Naive thymus-derived CD4-positive, alpha-beta T cell (primary cell): Measurements from ENCODE around the gene CDH4. TPM values are rescaled to one million over a fixed set of nuclear protein-coding genes. Genes with fewer than 3 reads are reported as not detected.
"Not testable (repeated sequence)": the region's sequence is repeated elsewhere in the genome, so short reads cannot be mapped to it uniquely, and the experiment has no call there.

Source experiments
- ATAC-seq: fragments of 150-1000 bp; cut with Tn5 transposase; 2 replicates; pipeline ENCODE4 v1.10.0; 2021; ENCODE audit warnings: mild to moderate bottlenecking, moderate library complexity
- CTCF ChIA-PET: fragments of 350-600 bp; sonication (Branson Sonifier 250); formaldehyde crosslinking; loops from one replicate; lab custom pipeline; 2021; ENCODE audit warnings: antibody characterized with exemption; lab: Charles Lee
- POLR2A ChIA-PET: fragments of 350-600 bp; sonication (Branson Sonifier 250); formaldehyde crosslinking; loops from one replicate; lab custom pipeline; 2021; ENCODE audit warnings: antibody characterized with exemption, inconsistent platforms; lab: Charles Lee
- DNase-seq, 9 donors: peaks; one replicate each; pipeline versions ENCODE4 v3.0.0 to v3.0.0-alpha.2; 2020 to 2022; ENCODE audit warnings: mixed read lengths in 1 of 9
- H3K27ac ChIP-seq: one replicate; pipeline ENCODE4 v1.7.0; 2013; ENCODE audit warnings: mild to moderate bottlenecking, low read depth, low read length, moderate library complexity
- H3K27me3 ChIP-seq, 2 donors: one replicate each; pipeline ENCODE4 v1.7.0; 2013; ENCODE audit warnings: low read length in 2 of 2, mild to moderate bottlenecking in 2 of 2, moderate library complexity in 2 of 2; ENCODE audit not compliant: control insufficient read depth in 2 of 2, insufficient read depth in 2 of 2
- H3K36me3 ChIP-seq, 3 experiments: 1 replicate in 2 of 3; 2 replicates in 1 of 3; pipeline ENCODE4 v1.7.0; 2013; ENCODE audit warnings: low read length in 3 of 3, mild to moderate bottlenecking in 3 of 3, moderate library complexity in 1 of 3; ENCODE audit not compliant: insufficient read depth in 3 of 3, control insufficient read depth in 2 of 3
- H3K4me1 ChIP-seq, 2 donors: one replicate each; pipeline ENCODE4 v1.7.0; 2013; ENCODE audit warnings: low read length in 2 of 2, mild to moderate bottlenecking in 2 of 2, moderate library complexity in 1 of 2; ENCODE audit not compliant: control insufficient read depth in 2 of 2, insufficient read depth in 2 of 2
- H3K4me3 ChIP-seq: 2 replicates; pipeline ENCODE4 v1.7.0; 2013; ENCODE audit warnings: mild to moderate bottlenecking, low read length
- H3K9me3 ChIP-seq, 3 experiments: 1 replicate in 2 of 3; 2 replicates in 1 of 3; pipeline ENCODE4 v1.7.0; 2013; ENCODE audit warnings: low read length in 3 of 3; ENCODE audit not compliant: control insufficient read depth in 2 of 3
- H3K27ac Mint-ChIP-seq, 9 donors: one replicate each; pipeline ENCODE4 v1.8.0; 2020 to 2022; ENCODE audit warnings: mixed read lengths in 9 of 9, mild to moderate bottlenecking in 8 of 9, moderate library complexity in 5 of 9, inconsistent platforms in 2 of 9
- H3K27me3 Mint-ChIP-seq, 5 donors: one replicate each; pipeline ENCODE4 v1.8.0; 2021 to 2022; ENCODE audit warnings: mixed read lengths in 5 of 5, mild to moderate bottlenecking in 1 of 5
- H3K36me3 Mint-ChIP-seq, 5 donors: one replicate each; pipeline ENCODE4 v1.8.0; 2020 to 2022; ENCODE audit warnings: mixed read lengths in 5 of 5, mild to moderate bottlenecking in 3 of 5, inconsistent platforms in 1 of 5
- H3K4me1 Mint-ChIP-seq, 7 donors: one replicate each; pipeline ENCODE4 v1.8.0; 2020 to 2022; ENCODE audit warnings: mixed read lengths in 7 of 7, mild to moderate bottlenecking in 3 of 7, inconsistent platforms in 1 of 7
- H3K4me3 Mint-ChIP-seq, 10 donors: one replicate each; pipeline ENCODE4 v1.8.0; 2020 to 2022; ENCODE audit warnings: mild to moderate bottlenecking in 10 of 10, mixed read lengths in 10 of 10, moderate library complexity in 6 of 10, inconsistent platforms in 2 of 10
- H3K9me3 Mint-ChIP-seq, 11 donors: one replicate each; pipeline ENCODE4 v1.8.0; 2020 to 2022; ENCODE audit warnings: mixed read lengths in 11 of 11, mild to moderate bottlenecking in 4 of 11, inconsistent platforms in 1 of 11, moderate library complexity in 1 of 11
- intact Hi-C, 2 donors: fragments of 100-400 bp; cut with micrococcal nuclease; formaldehyde crosslinking; loops; one replicate each; pipeline ENCODE4 v1.15.1; 2023
- polyA plus RNA-seq, 2 donors: library from polyadenylated mRNA; unstranded; fragments of 300-500 nt; fragmentation: Illumina TruSeq; gene quantifications; one replicate each; pipeline ENCODE4 v1.2.3, GENCODE V29; 2021
- total RNA-seq, 6 experiments: library from RNA in 5 of 6; stranded (reverse) in 5 of 6; gene quantifications; 1 replicate in 5 of 6; 2 replicates in 1 of 6; pipeline ENCODE4 v1.2.3 and lab custom pipeline; 2021 to 2026

Gene CDH4
- total and polyA plus RNA-seq, 7 experiments from 2014 or later: 0.05 to 0.43 (median 0.14) TPM; not detected in 1

DNA sequence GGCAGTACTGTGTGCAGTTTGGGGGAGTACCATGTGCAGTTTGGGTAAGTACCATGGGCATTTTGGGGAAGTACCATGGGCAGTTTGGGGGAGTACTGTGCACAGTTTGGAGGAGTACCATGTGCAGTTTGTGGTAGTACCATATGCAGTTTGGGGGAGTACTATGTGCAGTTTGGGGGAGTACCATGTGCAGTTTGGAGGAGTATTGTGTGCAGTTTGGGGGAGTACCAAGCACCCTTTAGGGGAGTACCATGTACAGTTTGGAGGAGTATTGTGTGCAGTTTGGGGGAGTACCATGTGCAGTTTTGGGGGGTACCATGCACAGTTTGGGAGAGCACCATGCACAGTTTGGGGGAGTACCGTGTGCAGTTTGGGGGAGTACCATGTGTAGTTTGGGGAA lies 21.6 kb downstream of the CDH4 start:
- CTCF ChIA-PET, intact Hi-C loops: not testable (repeated sequence)

DNA sequence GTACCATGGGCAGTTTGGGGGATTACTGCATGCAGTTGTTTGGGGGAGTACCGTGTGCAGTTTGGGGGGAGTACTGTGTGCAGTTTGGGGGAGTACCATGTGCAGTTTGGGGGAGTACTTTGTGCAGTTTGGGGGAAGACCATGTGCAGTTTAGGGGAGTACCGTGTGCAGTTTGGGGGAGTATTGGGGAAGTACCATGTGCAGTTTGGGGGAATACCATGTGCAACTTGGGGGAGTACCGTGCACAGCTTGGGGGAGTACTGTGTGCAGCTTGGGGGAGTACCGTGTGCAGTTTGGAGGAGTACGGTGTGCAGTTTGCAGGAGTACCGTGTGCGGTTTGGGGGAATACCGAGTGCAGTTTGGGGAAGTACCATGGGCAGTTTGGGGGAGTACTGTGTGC lies 22.3 kb downstream of the CDH4 start:
- intact Hi-C loops: no loop called here
- Mint-ChIP-seq H3K27me3 (peaks cover 0 to 34% (median 15%) of the 10 kb centered on the region in 5 donors), H3K36me3 (no peaks in the 10 kb centered on the region), H3K27ac (no peak overlapping the region), H3K9me3 (peaks cover 0 to 14% (median 0%) of the 10 kb centered on the region in 11 donors), H3K4me1 (no peaks in the 10 kb centered on the region), H3K4me3 (no peak overlapping the region)
- Histone ChIP-seq H3K9me3 (peaks cover 0 to 3% (median 0%) of the 10 kb centered on the region in 3 experiments), H3K4me1 (no peaks in the 10 kb centered on the region), H3K27me3 (no peaks in the 10 kb centered on the region), H3K36me3 (no peaks in the 10 kb centered on the region), H3K4me3 (no peak overlapping the region), H3K27ac (no peak overlapping the region)
- CTCF ChIA-PET: no interaction called here
- ATAC-seq (no peak), DNase-seq (no peak)
- POLR2A ChIA-PET: no interaction called here

More for the DNA sequence above, 21.6 kb downstream of the CDH4 start:
- DNase-seq, H3K4me1 ChIP-seq, H3K36me3 ChIP-seq, H3K27me3 ChIP-seq, H3K27ac Mint-ChIP-seq, ATAC-seq, H3K4me3 ChIP-seq, H3K4me3 Mint-ChIP-seq, POLR2A ChIA-PET, H3K9me3 ChIP-seq, H3K27ac ChIP-seq, H3K36me3 Mint-ChIP-seq, H3K4me1 Mint-ChIP-seq: not testable (repeated sequence)
- peaks cover 0 to 14% (median 0%) of the 10 kb centered on the region in 11 donors for H3K9me3 Mint-ChIP-seq
- H3K27me3 Mint-ChIP-seq: peaks cover 0 to 36% (median 13%) of the 10 kb centered on the region in 5 donors

DNA sequence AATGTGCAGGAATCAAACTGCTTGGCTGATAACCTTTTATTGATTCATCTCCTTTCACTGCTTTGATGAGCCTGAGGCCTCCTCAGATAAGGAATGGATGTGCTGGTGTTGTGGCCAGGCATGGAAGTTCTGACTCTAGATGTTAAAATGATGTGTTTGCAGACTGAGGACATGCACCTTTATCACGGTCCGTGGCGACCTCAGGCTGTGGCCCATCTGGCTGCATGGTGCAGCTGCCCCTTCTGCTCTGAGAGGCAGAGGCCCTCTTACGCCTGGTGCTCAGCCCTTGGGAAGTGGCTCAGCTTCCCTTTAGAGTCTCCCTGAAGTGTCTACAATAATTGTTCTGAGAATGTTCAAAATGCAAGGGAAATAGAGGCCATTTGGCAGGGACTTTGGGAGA lies 26.2 kb downstream of the CDH4 start:
- H3K4me1 ChIP-seq: no peaks in the 10 kb centered on the region
- Mint-ChIP-seq H3K9me3 (peaks cover 0 to 20% (median 4%) of the 10 kb centered on the region in 11 donors), H3K27ac (no peak overlapping the region), H3K4me1 (peaks cover 0 to 4% (median 0%) of the 10 kb centered on the region in 7 donors), H3K36me3 (peaks cover 0 to 3% (median 0%) of the 10 kb centered on the region in 5 donors), H3K4me3 (no peak overlapping the region), H3K27me3 (peaks cover 0 to 15% (median 6%) of the 10 kb centered on the region in 5 donors)
- peaks cover 0 to 3% (median 0%) of the 10 kb centered on the region in 3 experiments for H3K9me3 ChIP-seq
- ATAC-seq (no peak), DNase-seq (no peak)
- no peak overlapping the region for H3K4me3 ChIP-seq
- no peak overlapping the region for H3K27ac ChIP-seq
- H3K27me3 ChIP-seq: no peaks in the 10 kb centered on the region
- no peaks in the 10 kb centered on the region for H3K36me3 ChIP-seq
- intact Hi-C loops: no loop called here
- POLR2A ChIA-PET: no interaction called here
- CTCF ChIA-PET: no interaction called here

DNA sequence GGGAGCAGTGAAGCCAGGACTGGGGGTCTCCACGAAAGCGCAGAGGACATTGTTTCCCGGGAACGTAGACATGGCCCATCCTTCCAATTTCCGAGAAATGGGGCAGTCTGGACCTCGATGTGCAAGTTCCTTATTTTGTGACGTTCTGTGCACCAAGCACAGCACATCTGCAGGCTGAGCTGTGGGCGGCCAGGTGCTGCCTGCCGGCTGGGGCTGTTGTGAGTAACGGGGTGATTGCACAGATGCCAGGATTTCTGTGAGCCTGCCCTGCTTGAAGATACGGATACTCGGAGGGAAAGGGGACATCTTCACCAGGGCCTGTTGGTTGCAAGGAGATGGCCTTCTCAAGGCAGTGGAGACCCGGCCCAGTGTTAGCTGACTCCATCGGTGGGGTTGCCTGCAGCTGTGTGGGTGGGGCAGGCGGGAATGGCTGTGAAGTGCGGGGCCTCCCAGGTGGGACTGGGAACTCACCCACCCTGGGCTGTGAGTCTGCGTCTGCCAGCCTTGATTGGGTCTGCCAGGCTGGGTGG lies 27.6 kb downstream of the CDH4 start:
- H3K9me3 ChIP-seq: no peaks in the 10 kb centered on the region
- peaks cover 0 to 15% (median 4%) of the 10 kb centered on the region in 11 donors for H3K9me3 Mint-ChIP-seq
- no peak for ATAC-seq

DNA sequence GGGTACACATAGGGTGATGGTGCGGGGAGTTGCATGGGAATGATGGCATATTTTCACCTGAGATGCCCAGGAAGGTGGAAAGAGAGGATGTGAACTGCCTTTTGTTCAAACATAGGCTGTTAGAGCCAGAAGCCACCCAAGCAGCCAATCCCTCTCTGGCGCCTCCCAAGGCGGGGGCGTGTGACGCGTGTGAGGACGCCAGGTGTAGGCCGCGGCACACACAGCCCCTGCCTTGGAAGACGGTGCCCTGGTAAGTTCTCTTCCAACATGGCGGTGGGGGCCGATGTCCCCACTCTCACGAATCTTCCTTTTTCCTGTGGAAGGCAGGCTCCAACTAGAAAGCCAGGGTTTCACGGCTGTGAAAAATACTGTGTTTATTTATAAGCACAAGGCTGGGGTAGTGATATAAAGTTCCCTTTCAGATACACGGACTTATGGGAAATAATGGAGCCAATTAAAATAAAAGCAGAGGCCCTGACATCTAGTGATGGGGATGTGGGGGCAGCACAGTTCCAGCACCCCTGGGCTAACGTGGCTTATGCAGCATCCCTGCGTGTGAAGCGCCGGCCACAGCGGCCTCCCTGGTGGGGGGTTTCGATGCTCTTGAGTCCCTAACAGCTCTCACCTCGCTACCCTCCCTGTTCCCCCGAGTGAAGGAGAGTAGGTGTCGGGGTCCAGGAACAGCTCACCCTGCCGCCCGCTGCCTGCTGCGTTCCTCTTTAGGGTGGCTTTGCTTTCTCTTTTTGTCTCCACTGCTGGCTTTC lies 28.3 kb downstream of the CDH4 start:
- Histone ChIP-seq H3K27ac (no peak overlapping the region), H3K9me3 (no peaks in the 10 kb centered on the region), H3K36me3 (no peaks in the 10 kb centered on the region), H3K4me3 (no peak overlapping the region), H3K4me1 (no peaks in the 10 kb centered on the region), H3K27me3 (no peaks in the 10 kb centered on the region)
- peaks cover 0 to 13% (median 4%) of the 10 kb centered on the region in 11 donors for H3K9me3 Mint-ChIP-seq
- H3K27ac Mint-ChIP-seq: no peak overlapping the region
- intact Hi-C loops: no loop called here
- ATAC-seq (no peak), DNase-seq (no peak)
- H3K4me1 Mint-ChIP-seq: peaks cover 0 to 4% (median 0%) of the 10 kb centered on the region in 7 donors
- ChIA-PET CTCF (no interaction called here), POLR2A (no interaction called here)
- peaks cover 0 to 3% (median 0%) of the 10 kb centered on the region in 5 donors for H3K36me3 Mint-ChIP-seq
- H3K4me3 Mint-ChIP-seq: no peak overlapping the region
- H3K27me3 Mint-ChIP-seq: peaks cover 0 to 15% (median 6%) of the 10 kb centered on the region in 5 donors

More for the DNA sequence above, 27.6 kb downstream of the CDH4 start:
- ChIA-PET CTCF (no interaction called here), POLR2A (no interaction called here)
- Mint-ChIP-seq H3K4me3 (no peak overlapping the region), H3K36me3 (peaks cover 0 to 3% (median 0%) of the 10 kb centered on the region in 5 donors), H3K27me3 (peaks cover 0 to 15% (median 6%) of the 10 kb centered on the region in 5 donors), H3K4me1 (peaks cover 0 to 4% (median 0%) of the 10 kb centered on the region in 7 donors), H3K27ac (no peak overlapping the region)
- Histone ChIP-seq H3K27ac (no peak overlapping the region), H3K4me1 (no peaks in the 10 kb centered on the region), H3K36me3 (no peaks in the 10 kb centered on the region), H3K4me3 (no peak overlapping the region), H3K27me3 (no peaks in the 10 kb centered on the region)
- intact Hi-C loops: no loop called here
- no peak for DNase-seq

DNA sequence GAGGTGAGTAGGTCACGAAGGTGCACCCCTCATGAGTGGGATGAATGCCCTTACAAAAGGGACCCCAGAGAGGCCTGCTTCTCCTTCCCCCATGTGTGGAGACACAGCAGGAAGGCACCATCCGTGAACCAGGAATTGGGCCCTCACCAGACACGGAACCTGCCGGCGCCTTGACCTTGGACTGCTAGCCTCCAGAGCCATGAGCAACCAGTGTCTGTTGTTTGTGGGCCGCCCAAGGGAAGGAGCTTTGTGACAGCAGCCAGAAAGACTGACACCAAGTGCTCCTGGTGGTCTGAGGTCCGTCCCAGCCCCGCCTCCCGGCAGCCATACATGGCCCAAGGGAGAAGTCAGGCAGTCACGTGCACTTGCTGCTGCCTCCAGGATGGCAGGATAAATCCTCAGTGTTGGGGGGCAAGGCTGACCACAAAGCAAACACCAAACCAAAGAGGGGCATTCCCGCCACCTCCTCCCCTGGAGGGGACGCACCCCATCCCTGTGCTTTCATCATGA lies 29.3 kb downstream of the CDH4 start:
- no peaks in the 10 kb centered on the region for H3K4me1 ChIP-seq
- ChIA-PET POLR2A (no interaction called here), CTCF (no interaction called here)
- no peak overlapping the region for H3K27ac Mint-ChIP-seq
- H3K4me1 Mint-ChIP-seq: peaks cover 0 to 4% (median 0%) of the 10 kb centered on the region in 7 donors
- DNase-seq (no peak), ATAC-seq (no peak)
- H3K4me3 Mint-ChIP-seq: no peak overlapping the region
- H3K4me3 ChIP-seq: no peak overlapping the region
- peaks cover 0 to 3% (median 0%) of the 10 kb centered on the region in 5 donors for H3K36me3 Mint-ChIP-seq
- H3K9me3 Mint-ChIP-seq: peaks cover 0 to 9% (median 4%) of the 10 kb centered on the region in 11 donors
- no peaks in the 10 kb centered on the region for H3K36me3 ChIP-seq
- intact Hi-C loops: no loop called here
- no peaks in the 10 kb centered on the region for H3K27me3 ChIP-seq
- no peak overlapping the region for H3K27ac ChIP-seq
- H3K27me3 Mint-ChIP-seq: peaks cover 0 to 15% (median 6%) of the 10 kb centered on the region in 5 donors
- no peaks in the 10 kb centered on the region for H3K9me3 ChIP-seq
